ENCODE results near the gene NSUN6.

Gene NSUN6

GRCh38 chr10:18675086-18675801 lies 23.9 kb upstream of the NSUN6 start:
- in situ Hi-C loops (cut with MboI; ENCODE audit: low sequenced_read_pairs) = no loop called here
- H3K36me3 ChIP-seq (replicated peaks) = peaks cover 22% of the 10 kb centered on the region

GRCh38 chr10:18668026-18668425 lies 16.6 kb upstream of the NSUN6 start:
- Histone ChIP-seq H3K9me3 (no peaks in the 10 kb centered on the region), H3K4me3 (no peak overlapping the region), H3K4me1 (peaks cover 20% of the 10 kb centered on the region), H3K36me3 (replicated peaks) (peaks cover 35% of the 10 kb centered on the region), H3K27me3 (ENCODE audit: low read depth) (no peaks in the 10 kb centered on the region)
- no peak for DNase-seq (ENCODE audit: low spot score in 2 of 2)
- in situ Hi-C loops (cut with MboI; ENCODE audit: low sequenced_read_pairs) = no loop called here

More at GRCh38 chr10:18675086-18675801, 23.9 kb upstream of the NSUN6 start:
- no peaks in the 10 kb centered on the region; the same call in 1 of the 2 replicates for H3K4me1 ChIP-seq
- no peak for DNase-seq (ENCODE audit: low spot score in 2 of 2)
- no peaks in the 10 kb centered on the region for H3K27me3 ChIP-seq (ENCODE audit: low read depth)
- no peaks in the 10 kb centered on the region for H3K9me3 ChIP-seq
- no peak overlapping the region for H3K4me3 ChIP-seq

GRCh38 chr10:18666810-18667209 lies 15.4 kb upstream of the NSUN6 start:
- peaks cover 35% of the 10 kb centered on the region for H3K36me3 ChIP-seq (replicated peaks)
- in situ Hi-C loops (cut with MboI; ENCODE audit: low sequenced_read_pairs) = no loop called here
- no peaks in the 10 kb centered on the region for H3K9me3 ChIP-seq
- H3K4me1 ChIP-seq = peaks cover 20% of the 10 kb centered on the region
- no peak overlapping the region for H3K4me3 ChIP-seq
- DNase-seq (ENCODE audit: low spot score in 2 of 2) = no peak
- no peaks in the 10 kb centered on the region for H3K27me3 ChIP-seq (ENCODE audit: low read depth)

- H3K4me3 ChIP-seq = no peak overlapping the region
- H3K4me1 ChIP-seq = peaks cover 28% of the 10 kb centered on the region
- no peak for DNase-seq (ENCODE audit: low spot score in 2 of 2)
- peaks cover 39% of the 10 kb centered on the region for H3K36me3 ChIP-seq (replicated peaks)
- H3K27me3 ChIP-seq (ENCODE audit: low read depth) = no peaks in the 10 kb centered on the region
- in situ Hi-C loops (cut with MboI; ENCODE audit: low sequenced_read_pairs) = no loop called here
- no peaks in the 10 kb centered on the region for H3K9me3 ChIP-seq
Observed at GRCh38 chr10:18665815-18666558, 14.6 kb upstream of the NSUN6 start.

GRCh38 chr10:18664841-18665478 lies 13.6 kb upstream of the NSUN6 start:
- H3K27me3 ChIP-seq (ENCODE audit: low read depth) = no peaks in the 10 kb centered on the region
- peaks cover 30% of the 10 kb centered on the region for H3K4me1 ChIP-seq
- H3K4me3 ChIP-seq = no peak overlapping the region
- H3K9me3 ChIP-seq = no peaks in the 10 kb centered on the region
- in situ Hi-C loops (cut with MboI; ENCODE audit: low sequenced_read_pairs) = no loop called here
- H3K36me3 ChIP-seq (replicated peaks) = peaks cover 33% of the 10 kb centered on the region
- DNase-seq (ENCODE audit: low spot score in 2 of 2) = no peak

- Histone ChIP-seq H3K4me3 (peak overlapping the region; percentile 83), H3K9me3 (no peaks in the 10 kb centered on the region), H3K36me3 (replicated peaks) (peaks cover 10% of the 10 kb centered on the region), H3K27me3 (ENCODE audit: low read depth) (no peaks in the 10 kb centered on the region), H3K4me1 (peaks cover 22% of the 10 kb centered on the region)
- in situ Hi-C loops (cut with MboI; ENCODE audit: low sequenced_read_pairs) = no loop called here
- DNase-seq (ENCODE audit: low spot score in 2 of 2) = no peak
Observed at GRCh38 chr10:18660816-18661431, 9.5 kb upstream of the NSUN6 start.

- in situ Hi-C loops (cut with MboI; ENCODE audit: low sequenced_read_pairs) = no loop called here
- DNase-seq (ENCODE audit: low spot score in 2 of 2) = peak; percentile 10 to 36
Observed at GRCh38 chr10:18659819-18660535, 8.6 kb upstream of the NSUN6 start.

GRCh38 chr10:18659125-18659818 lies 7.9 kb upstream of the NSUN6 start, which contains the start of gene ARL5B:
Gene ARL5B, plus strand, starts transcription at chr10:18659431. Its CDS starts 207 bp downstream, at chr10:18659638.
- H3K36me3 ChIP-seq (replicated peaks) = peaks cover 10% of the 10 kb centered on the region
- in situ Hi-C loops (cut with MboI; ENCODE audit: low sequenced_read_pairs) = no loop called here
- no peaks in the 10 kb centered on the region for H3K27me3 ChIP-seq (ENCODE audit: low read depth)
- DNase-seq (ENCODE audit: low spot score in 2 of 2) = peak; percentile 90 to 99
- H3K4me3 ChIP-seq = peak within 1 kb of the TSS; percentile 83
- peaks cover 15% of the 10 kb centered on the region for H3K4me1 ChIP-seq
- no peaks in the 10 kb centered on the region for H3K9me3 ChIP-seq

More at GRCh38 chr10:18659819-18660535, 8.6 kb upstream of the NSUN6 start:
- Histone ChIP-seq H3K4me3 (peak overlapping the region; percentile 83), H3K9me3 (no peaks in the 10 kb centered on the region), H3K4me1 (peaks cover 15% of the 10 kb centered on the region), H3K27me3 (ENCODE audit: low read depth) (no peaks in the 10 kb centered on the region), H3K36me3 (replicated peaks) (peaks cover 10% of the 10 kb centered on the region)

- H3K4me1 ChIP-seq = peaks cover 15% of the 10 kb centered on the region
- no peaks in the 10 kb centered on the region for H3K9me3 ChIP-seq
- peaks cover 10% of the 10 kb centered on the region for H3K36me3 ChIP-seq (replicated peaks)
- in situ Hi-C loops (cut with MboI; ENCODE audit: low sequenced_read_pairs) = no loop called here
- no peak for DNase-seq (ENCODE audit: low spot score in 2 of 2)
- no peaks in the 10 kb centered on the region for H3K27me3 ChIP-seq (ENCODE audit: low read depth)
- H3K4me3 ChIP-seq = peak overlapping the region; percentile 83
Observed at GRCh38 chr10:18658271-18659124, 7.1 kb upstream of the NSUN6 start.

GRCh38 chr10:18656724-18657123 lies 5.3 kb upstream of the NSUN6 start:
- Histone ChIP-seq H3K36me3 (replicated peaks) (peaks cover 11% of the 10 kb centered on the region), H3K27me3 (ENCODE audit: low read depth) (no peaks in the 10 kb centered on the region), H3K9me3 (no peaks in the 10 kb centered on the region), H3K4me3 (no peak overlapping the region), H3K4me1 (peaks cover 15% of the 10 kb centered on the region)
- in situ Hi-C loops (cut with MboI; ENCODE audit: low sequenced_read_pairs) = no loop called here
- no peak for DNase-seq (ENCODE audit: low spot score in 2 of 2)

GRCh38 chr10:18653112-18653511 lies 1.7 kb upstream of the NSUN6 start:
- no peak for DNase-seq (ENCODE audit: low spot score in 2 of 2)
- Histone ChIP-seq H3K4me1 (peaks cover 14% of the 10 kb centered on the region), H3K36me3 (replicated peaks) (peaks cover 10% of the 10 kb centered on the region), H3K27me3 (ENCODE audit: low read depth) (no peaks in the 10 kb centered on the region), H3K4me3 (no peak overlapping the region), H3K9me3 (no peaks in the 10 kb centered on the region)
- in situ Hi-C loops (cut with MboI; ENCODE audit: low sequenced_read_pairs) = no loop called here

GRCh38 chr10:18650404-18650997 lies 886 bp downstream of the NSUN6 start:
- peak overlapping the region; percentile 77 for H3K4me3 ChIP-seq
- DNase-seq (ENCODE audit: low spot score in 2 of 2) = peak in 1 of 2 experiments; percentile 30
- peaks cover 23% of the 10 kb centered on the region for H3K36me3 ChIP-seq (replicated peaks)
- in situ Hi-C loops (cut with MboI; ENCODE audit: low sequenced_read_pairs) = no loop called here
- H3K9me3 ChIP-seq = no peaks in the 10 kb centered on the region
- peaks cover 11% of the 10 kb centered on the region for H3K4me1 ChIP-seq
- H3K27me3 ChIP-seq (ENCODE audit: low read depth) = no peaks in the 10 kb centered on the region

Measured in HAP-1 (cell line).